OCI-LY7 (cell line): ENCODE measurements around the gene PTPN9. TPM values are rescaled to one million over a fixed set of nuclear protein-coding genes. Genes with fewer than 3 reads are reported as not detected.

Source experiments
- BruUV-seq: library from RNA; stranded (reverse); fragments of 400-500 nt; replicated peaks from 2 replicates; lab custom pipeline; 2021; lab: Mats Ljungman, UMichigan
- CTCF ChIA-PET: fragments of 300-600 bp; sonication (Branson Sonifier 250); formaldehyde crosslinking; loops from one replicate; lab custom pipeline; 2022; ENCODE audit warnings: antibody characterized with exemption; ENCODE audit not compliant: unreplicated experiment; lab: Charles Lee
- POLR2A ChIA-PET: fragments of 300-600 bp; sonication (Branson Sonifier 250); formaldehyde crosslinking; loops from one replicate; lab custom pipeline; 2022; ENCODE audit warnings: antibody characterized with exemption; lab: Charles Lee
- DNase-seq: peaks from one replicate; pipeline ENCODE4 v3.0.0-alpha.2; 2015; ENCODE audit warnings: low spot score
- H2AFZ ChIP-seq: fragments of 200-600 bp; sonication (generic), shearing (Covaris generic); 2 replicates; pipeline ENCODE4 v1.6.1; 2014; ENCODE audit warnings: mild to moderate bottlenecking, antibody characterized with exemption, low read length, moderate library complexity
- H3K27ac ChIP-seq: fragments of 200-600 bp; sonication (generic); 2 replicates; pipeline ENCODE4 v1.5.1; 2014; ENCODE audit warnings: mixed run types, low read depth, mild to moderate bottlenecking, moderate library complexity, low read length, inconsistent platforms; ENCODE audit not compliant: poor library complexity, severe bottlenecking
- H3K36me3 ChIP-seq: fragments of 200-600 bp; sonication (generic); 2 replicates; pipeline ENCODE4 v1.6.1; 2014; ENCODE audit warnings: mild to moderate bottlenecking, antibody characterized with exemption, low read length, moderate library complexity, mixed read lengths; ENCODE audit not compliant: insufficient read depth
- H3K4me1 ChIP-seq: fragments of 200-600 bp; sonication (generic); 2 replicates; pipeline ENCODE4 v1.5.1; 2014; ENCODE audit warnings: mild to moderate bottlenecking, low read length; ENCODE audit not compliant: insufficient read depth, poor library complexity, severe bottlenecking
- H3K4me2 ChIP-seq: fragments of 200-600 bp; sonication (generic); 2 replicates; pipeline ENCODE4 v1.6.1; 2014; ENCODE audit warnings: mild to moderate bottlenecking, low read length
- H3K4me3 ChIP-seq: fragments of 200-600 bp; sonication (generic); 2 replicates; pipeline ENCODE4 v1.5.1; 2014; ENCODE audit warnings: mild to moderate bottlenecking, low read depth, low read length; ENCODE audit not compliant: poor library complexity, severe bottlenecking
- H3K79me2 ChIP-seq: fragments of 200-600 bp; sonication (generic); 2 replicates; pipeline ENCODE4 v1.6.1; 2016; ENCODE audit warnings: low read depth, mild to moderate bottlenecking, low read length, moderate library complexity, mixed read lengths; ENCODE audit not compliant: insufficient read depth
- H3K9me2 ChIP-seq: fragments of 200-600 bp; sonication (generic); 2 replicates; pipeline ENCODE4 v1.6.1; 2016; ENCODE audit warnings: mild to moderate bottlenecking, low read length, mixed read lengths; ENCODE audit not compliant: insufficient read depth
- H3K9me3 ChIP-seq: fragments of 200-600 bp; sonication (generic); 2 replicates; pipeline ENCODE4 v1.6.1; 2014; ENCODE audit warnings: mild to moderate bottlenecking, mixed run types, low read length, mixed read lengths
- H4K20me1 ChIP-seq: fragments of 200-600 bp; sonication (generic); 2 replicates; pipeline ENCODE4 v1.6.1; 2014; ENCODE audit warnings: mild to moderate bottlenecking, antibody characterized with exemption, low read length, moderate library complexity, mixed read lengths; ENCODE audit not compliant: insufficient read depth
- EZH2phosphoT487 ChIP-seq: fragments of 200-600 bp; sonication (generic); IDR thresholded peaks from 2 replicates; pipeline ENCODE4 v1.6.1; 2018; ENCODE audit warnings: low read depth, borderline replicate concordance, mild to moderate bottlenecking, mixed run types, antibody characterized with exemption, low read length, moderate library complexity, mixed read lengths
- intact Hi-C: fragments of 100-400 bp; cut with micrococcal nuclease; formaldehyde crosslinking; loops from one replicate; pipeline ENCODE4 v1.10.0; 2022; ENCODE audit not compliant: unreplicated experiment
- total RNA-seq, 2 experiments: library from RNA; depleted of rRNA in 1 of 2; stranded (reverse); fragments of >200 nt in 1 of 2; shearing (Covaris generic) in 1 of 2; gene quantifications; 2 replicates each; pipeline ENCODE4 v1.2.3, GENCODE V29; 2014 to 2022
- TF ChIP-seq, protein P1 (sequence below): fragments of 200-600 bp; sonication (generic); conservative IDR thresholded peaks from 2 replicates; pipeline ENCODE4 v1.5.1; 2014; ENCODE audit warnings: mild to moderate bottlenecking, antibody characterized with exemption, low read length, moderate library complexity, mixed read lengths

PTPN9 gene
- total RNA-seq, 2 experiments from 2014 or later: 16.5 to 38.5 TPM

DNA sequence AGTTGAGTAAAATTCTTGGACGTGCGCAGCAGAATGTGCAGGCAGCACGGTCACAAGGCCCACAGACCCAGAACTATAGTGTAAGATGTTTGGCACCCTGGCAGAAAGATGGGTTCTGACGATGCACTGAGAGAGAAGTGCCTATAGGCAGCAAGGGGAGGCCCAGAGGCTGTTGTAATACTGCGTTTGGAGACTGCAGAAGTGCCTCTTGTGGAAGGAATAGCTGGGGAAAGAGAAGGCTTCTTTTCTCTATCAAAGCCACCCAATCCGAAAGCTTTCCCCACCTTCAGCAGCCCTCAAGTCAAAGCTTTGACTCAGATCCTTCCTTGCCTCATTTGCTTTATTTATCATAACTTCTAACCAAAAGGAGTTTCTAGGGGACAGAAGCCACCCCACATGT lies 122.4 kb downstream of the PTPN9 start:
- H3K4me3 ChIP-seq: peak overlapping the region; percentile 97
- POLR2A ChIA-PET: interaction anchor here (0.7 to 4.7 kb wide), 3 partner anchors 11 to 88 kb away, joined by 4 to 29 read pairs (median 11); partner anchors contain the start of gene MAN2C1
- no peaks in the 10 kb centered on the region for H3K36me3 ChIP-seq
- no peak for DNase-seq
- peak overlapping the region; percentile 78 for H3K4me2 ChIP-seq
- intact Hi-C loops: no loop called here
- H3K9me3 ChIP-seq: no peaks in the 10 kb centered on the region
- H3K27ac ChIP-seq: no peak overlapping the region
- H3K9me2 ChIP-seq: no peaks in the 10 kb centered on the region
- no peak overlapping the region for H2AFZ ChIP-seq
- no peaks in the 10 kb centered on the region for H4K20me1 ChIP-seq
- CTCF ChIA-PET: no interaction called here
- peaks cover 14% of the 10 kb centered on the region for H3K4me1 ChIP-seq
- TF ChIP-seq EZH2phosphoT487: no peak
- TF ChIP-seq, protein P1, sequence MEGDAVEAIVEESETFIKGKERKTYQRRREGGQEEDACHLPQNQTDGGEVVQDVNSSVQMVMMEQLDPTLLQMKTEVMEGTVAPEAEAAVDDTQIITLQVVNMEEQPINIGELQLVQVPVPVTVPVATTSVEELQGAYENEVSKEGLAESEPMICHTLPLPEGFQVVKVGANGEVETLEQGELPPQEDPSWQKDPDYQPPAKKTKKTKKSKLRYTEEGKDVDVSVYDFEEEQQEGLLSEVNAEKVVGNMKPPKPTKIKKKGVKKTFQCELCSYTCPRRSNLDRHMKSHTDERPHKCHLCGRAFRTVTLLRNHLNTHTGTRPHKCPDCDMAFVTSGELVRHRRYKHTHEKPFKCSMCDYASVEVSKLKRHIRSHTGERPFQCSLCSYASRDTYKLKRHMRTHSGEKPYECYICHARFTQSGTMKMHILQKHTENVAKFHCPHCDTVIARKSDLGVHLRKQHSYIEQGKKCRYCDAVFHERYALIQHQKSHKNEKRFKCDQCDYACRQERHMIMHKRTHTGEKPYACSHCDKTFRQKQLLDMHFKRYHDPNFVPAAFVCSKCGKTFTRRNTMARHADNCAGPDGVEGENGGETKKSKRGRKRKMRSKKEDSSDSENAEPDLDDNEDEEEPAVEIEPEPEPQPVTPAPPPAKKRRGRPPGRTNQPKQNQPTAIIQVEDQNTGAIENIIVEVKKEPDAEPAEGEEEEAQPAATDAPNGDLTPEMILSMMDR: no peak
- H3K79me2 ChIP-seq: peaks cover 4% of the 10 kb centered on the region; the same call in 1 of the 2 replicates
- BruUV-seq: no TSS peak

DNA sequence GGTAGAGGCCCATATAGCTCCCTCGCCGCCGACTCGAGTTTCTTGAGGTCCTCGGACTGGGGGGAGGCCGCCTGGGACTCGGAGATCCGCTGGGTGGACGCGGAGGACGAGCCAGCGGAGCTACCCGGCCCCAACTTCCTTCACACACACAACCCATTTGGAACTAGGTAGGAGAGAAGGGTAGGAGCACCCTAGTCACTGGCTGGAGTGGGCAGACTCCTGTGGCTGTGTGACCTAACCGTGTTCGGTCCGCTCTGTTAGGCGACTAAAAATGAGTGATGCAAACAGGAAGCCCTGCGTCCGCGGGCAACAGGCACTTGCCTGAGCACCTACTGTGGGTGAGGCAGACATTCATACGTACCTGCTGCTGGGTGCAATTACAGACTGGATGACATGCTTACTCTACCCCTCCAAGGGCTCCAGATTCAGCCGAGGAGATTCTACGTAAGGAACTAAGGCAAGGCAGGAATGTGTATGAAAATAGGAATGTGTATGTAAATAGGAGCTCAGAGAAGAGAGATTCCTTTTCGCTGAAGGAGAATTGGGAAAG lies 123.1 kb downstream of the PTPN9 start:
- CTCF ChIA-PET: no interaction called here
- BruUV-seq: no TSS peak
- POLR2A ChIA-PET: interaction anchor here (1.3 to 4.7 kb wide), 5 partner anchors 10 to 184 kb away, joined by 4 to 29 read pairs (median 11); partner anchors contain the start of genes IMP3, MAN2C1 and SNUPN
- Histone ChIP-seq H3K36me3 (no peaks in the 10 kb centered on the region), H3K79me2 (peaks cover 4% of the 10 kb centered on the region; the same call in 1 of the 2 replicates), H3K4me3 (peak overlapping the region; percentile 97), H2AFZ (peak overlapping the region; percentile 93), H3K9me3 (no peaks in the 10 kb centered on the region), H3K4me1 (peaks cover 14% of the 10 kb centered on the region), H4K20me1 (no peaks in the 10 kb centered on the region), H3K27ac (peak overlapping the region; percentile 96), H3K9me2 (no peaks in the 10 kb centered on the region), H3K4me2 (peak overlapping the region; percentile 78)
- DNase-seq: peak; percentile 72
- intact Hi-C loops: loop anchor here (2.0 kb wide), 1 partner anchor 169 kb away; the partner anchor contains the start of gene SNUPN
- no peak for TF ChIP-seq EZH2phosphoT487

DNA sequence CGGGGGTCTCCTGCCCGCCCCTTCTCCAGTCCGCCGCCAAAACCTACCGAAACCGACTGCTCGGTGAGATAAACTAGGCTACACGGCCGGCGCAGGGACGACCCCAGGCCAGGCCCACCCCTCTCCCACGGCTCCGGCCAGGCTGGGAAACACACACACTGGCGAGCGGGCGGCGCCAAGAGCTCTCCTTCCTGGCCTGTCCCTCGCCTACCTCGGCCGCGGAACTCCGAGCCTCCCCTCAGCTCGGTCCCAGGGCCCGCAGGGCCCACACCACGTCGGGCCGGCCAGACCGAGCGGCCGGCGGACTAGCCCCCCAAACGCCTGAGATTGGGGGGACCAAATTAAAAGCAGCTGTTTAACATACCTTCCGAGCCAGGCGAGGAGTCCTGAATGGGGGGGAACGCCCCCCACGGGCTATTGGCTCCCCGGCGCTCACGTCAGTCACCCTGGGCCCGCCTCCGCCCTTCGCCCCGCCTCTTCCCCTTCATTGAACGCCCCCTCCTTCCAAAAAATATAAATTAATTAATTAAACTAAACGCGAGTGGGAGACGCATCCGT lies 123.6 kb downstream of the PTPN9 start:
- H3K4me3 ChIP-seq: peak overlapping the region; percentile 97
- peak overlapping the region; percentile 93 for H2AFZ ChIP-seq
- BruUV-seq: no TSS peak
- peaks cover 5% of the 10 kb centered on the region; the same call in 1 of the 2 replicates for H3K79me2 ChIP-seq
- H3K9me2 ChIP-seq: no peaks in the 10 kb centered on the region
- H4K20me1 ChIP-seq: no peaks in the 10 kb centered on the region
- no peaks in the 10 kb centered on the region for H3K36me3 ChIP-seq
- H3K9me3 ChIP-seq: no peaks in the 10 kb centered on the region
- peaks cover 14% of the 10 kb centered on the region for H3K4me1 ChIP-seq
- ChIA-PET CTCF (no interaction called here), POLR2A (interaction anchor here (1.3 to 4.7 kb wide), 5 partner anchors 10 to 185 kb away, joined by 4 to 29 read pairs (median 11); partner anchors contain the start of genes IMP3, MAN2C1 and SNUPN)
- peak; percentile 88 for DNase-seq
- peak overlapping the region; percentile 78 for H3K4me2 ChIP-seq
- intact Hi-C loops: loop anchor here (2.0 kb wide), 1 partner anchor 169 kb away; the partner anchor contains the start of gene SNUPN
- no peak for TF ChIP-seq EZH2phosphoT487
- H3K27ac ChIP-seq: peak overlapping the region; percentile 96
